Loucy (cell line): ENCODE measurements around the gene WFDC2.

ENCODE experiments used
- EZH2phosphoT487 ChIP-seq: fragments of 200-600 bp; IDR thresholded peaks from 2 replicates; pipeline ENCODE4 v1.6.1; 2018; ENCODE audit warnings: antibody characterized with exemption, mild to moderate bottlenecking, moderate library complexity, borderline replicate concordance
- TF ChIP-seq, protein P1 (sequence below): fragments of 200-600 bp; sonication (generic); conservative IDR thresholded peaks from 2 replicates; pipeline ENCODE4 v1.5.1; 2014; ENCODE audit warnings: mild to moderate bottlenecking, antibody characterized with exemption, low read length

DNA sequence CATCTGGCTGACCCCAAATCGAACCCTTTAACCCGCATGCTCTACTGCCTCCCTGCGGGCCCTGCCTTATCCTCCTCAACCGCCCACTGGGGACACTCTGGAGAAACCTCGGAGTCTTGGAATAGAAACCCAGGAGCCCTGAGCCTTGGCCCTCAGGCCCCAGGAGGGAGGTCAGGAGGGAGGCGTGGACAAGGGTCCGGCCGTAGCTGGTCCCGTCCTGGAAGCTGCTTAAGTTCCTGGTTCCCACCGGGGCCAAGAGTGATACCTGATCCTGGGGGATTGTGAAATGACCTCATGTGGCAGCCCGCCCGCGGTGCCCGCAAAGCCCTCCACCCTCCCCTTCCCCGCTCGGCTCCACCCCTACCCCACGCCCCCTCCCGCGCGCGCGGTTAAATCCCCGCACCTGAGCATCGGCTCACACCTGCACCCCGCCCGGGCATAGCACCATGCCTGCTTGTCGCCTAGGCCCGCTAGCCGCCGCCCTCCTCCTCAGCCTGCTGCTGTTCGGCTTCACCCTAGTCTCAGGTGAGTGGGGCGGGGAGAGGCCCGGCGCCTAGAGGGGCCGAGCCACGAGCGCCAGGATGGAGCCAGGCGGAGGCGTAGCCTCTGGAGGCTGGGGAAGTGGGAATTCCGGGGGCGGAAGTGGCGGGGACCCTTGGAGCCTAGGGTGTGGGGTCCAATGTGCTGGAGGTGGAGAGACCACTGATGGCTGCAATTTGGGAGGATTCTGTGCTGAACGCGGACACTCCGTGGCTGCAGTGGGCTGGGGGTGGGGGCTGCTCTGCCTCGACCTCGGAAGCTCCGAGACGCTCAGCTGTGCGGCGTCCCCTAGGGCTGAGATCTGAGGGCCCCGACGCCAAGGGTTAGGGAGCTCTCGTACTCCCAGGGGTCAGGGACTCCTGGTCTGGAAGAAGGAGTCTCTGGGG is at the start of gene WFDC2:
- TF ChIP-seq, protein P1, sequence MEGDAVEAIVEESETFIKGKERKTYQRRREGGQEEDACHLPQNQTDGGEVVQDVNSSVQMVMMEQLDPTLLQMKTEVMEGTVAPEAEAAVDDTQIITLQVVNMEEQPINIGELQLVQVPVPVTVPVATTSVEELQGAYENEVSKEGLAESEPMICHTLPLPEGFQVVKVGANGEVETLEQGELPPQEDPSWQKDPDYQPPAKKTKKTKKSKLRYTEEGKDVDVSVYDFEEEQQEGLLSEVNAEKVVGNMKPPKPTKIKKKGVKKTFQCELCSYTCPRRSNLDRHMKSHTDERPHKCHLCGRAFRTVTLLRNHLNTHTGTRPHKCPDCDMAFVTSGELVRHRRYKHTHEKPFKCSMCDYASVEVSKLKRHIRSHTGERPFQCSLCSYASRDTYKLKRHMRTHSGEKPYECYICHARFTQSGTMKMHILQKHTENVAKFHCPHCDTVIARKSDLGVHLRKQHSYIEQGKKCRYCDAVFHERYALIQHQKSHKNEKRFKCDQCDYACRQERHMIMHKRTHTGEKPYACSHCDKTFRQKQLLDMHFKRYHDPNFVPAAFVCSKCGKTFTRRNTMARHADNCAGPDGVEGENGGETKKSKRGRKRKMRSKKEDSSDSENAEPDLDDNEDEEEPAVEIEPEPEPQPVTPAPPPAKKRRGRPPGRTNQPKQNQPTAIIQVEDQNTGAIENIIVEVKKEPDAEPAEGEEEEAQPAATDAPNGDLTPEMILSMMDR: no peak
- no peak for TF ChIP-seq EZH2phosphoT487
